ENCODE data around the gene FNDC1.

The FNDC1 gene

DNA sequence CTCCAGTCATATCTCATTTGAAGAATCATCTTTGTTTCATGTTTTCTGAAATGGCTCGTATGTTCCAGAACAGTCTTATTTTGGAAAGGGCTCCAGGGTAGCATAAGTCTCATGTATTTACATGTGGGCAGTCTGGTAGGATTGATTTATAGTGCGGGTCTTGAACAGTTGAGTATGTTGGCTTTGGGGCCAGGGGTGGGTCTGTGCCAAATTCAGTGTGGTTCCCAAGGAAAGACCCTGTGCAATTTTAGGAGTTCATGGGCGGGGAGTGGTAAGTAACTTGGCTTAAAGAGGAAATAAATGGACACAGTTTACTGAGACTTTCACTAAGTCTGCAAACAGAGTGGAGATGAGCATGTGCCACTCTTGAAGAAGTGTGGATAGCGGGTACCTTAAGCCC, 7.7 kb downstream of the FNDC1 start:
- Histone ChIP-seq H3K27ac (ENCODE audit: low read depth, low read length, severe bottlenecking) (no peak overlapping the region), H3K4me3 (ENCODE audit: extremely low read depth, insufficient read depth, low read length, poor library complexity, severe bottlenecking) (no peak overlapping the region), H3K4me1 (ENCODE audit: control insufficient read depth, insufficient read depth, low read length, poor library complexity, severe bottlenecking) (no peaks in the 10 kb centered on the region), H3K9me3 (ENCODE audit: control insufficient read depth, low read length) (no peaks in the 10 kb centered on the region), H3K36me3 (ENCODE audit: control insufficient read depth, insufficient read depth, low read length) (no peaks in the 10 kb centered on the region)
- WGBS, 2 experiments (ENCODE audit: insufficient coverage in 2 of 2), result 84 to 93% methylated on average over 4 of the region's 4 CpGs

DNA sequence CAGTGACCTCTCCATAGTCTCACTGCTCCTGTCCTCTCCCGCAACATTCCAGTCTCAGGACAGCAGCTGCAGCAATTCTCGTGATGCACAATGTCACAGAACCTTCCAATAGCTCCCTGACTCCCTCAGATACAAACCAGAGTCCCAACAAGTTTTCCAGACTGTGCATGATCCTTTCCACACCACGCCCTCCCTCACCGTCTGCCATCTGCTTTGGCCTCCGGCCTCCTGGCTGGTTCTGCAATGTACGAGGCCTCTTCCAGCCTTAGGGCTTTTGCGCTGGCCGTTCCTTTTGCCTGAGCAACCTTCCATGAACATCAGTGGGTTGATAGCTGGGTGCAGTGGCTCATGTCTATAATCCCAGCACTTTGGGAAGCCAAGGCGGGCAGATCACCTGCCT, 9.6 kb downstream of the FNDC1 start:
- no peak overlapping the region for H3K4me3 ChIP-seq (ENCODE audit: extremely low read depth, insufficient read depth, low read length, poor library complexity, severe bottlenecking)
- 84 to 86% methylated on average over 7 to 9 of the region's 9 CpGs for WGBS, 2 experiments (ENCODE audit: insufficient coverage in 2 of 2)
- H3K9me3 ChIP-seq (ENCODE audit: control insufficient read depth, low read length), result no peaks in the 10 kb centered on the region
- no peak overlapping the region for H3K27ac ChIP-seq (ENCODE audit: low read depth, low read length, severe bottlenecking)
- H3K4me1 ChIP-seq (ENCODE audit: control insufficient read depth, insufficient read depth, low read length, poor library complexity, severe bottlenecking), result no peaks in the 10 kb centered on the region
- no peaks in the 10 kb centered on the region for H3K36me3 ChIP-seq (ENCODE audit: control insufficient read depth, insufficient read depth, low read length)

DNA sequence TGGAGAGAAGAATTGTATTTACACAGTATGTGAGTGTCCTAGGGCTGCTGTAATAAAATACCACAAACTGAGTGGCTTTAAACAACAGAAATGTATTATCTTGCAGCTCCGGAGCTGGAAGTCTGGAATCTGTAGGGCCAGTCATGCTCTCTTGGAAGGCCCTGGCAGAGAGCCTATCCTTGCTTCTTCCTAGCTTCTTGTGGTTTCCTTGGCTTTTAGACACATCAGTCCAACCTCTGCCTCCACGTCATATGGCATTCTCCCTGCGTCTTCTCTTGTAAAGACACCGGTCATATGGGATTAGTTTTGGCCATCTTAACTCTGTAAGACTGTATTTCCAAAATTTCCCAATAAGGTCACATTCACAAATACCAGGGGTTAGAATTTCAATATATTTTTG, 10.8 kb downstream of the FNDC1 start:
- Histone ChIP-seq H3K4me1 (ENCODE audit: control insufficient read depth, insufficient read depth, low read length, poor library complexity, severe bottlenecking) (no peaks in the 10 kb centered on the region), H3K4me3 (ENCODE audit: extremely low read depth, insufficient read depth, low read length, poor library complexity, severe bottlenecking) (no peak overlapping the region), H3K36me3 (ENCODE audit: control insufficient read depth, insufficient read depth, low read length) (no peaks in the 10 kb centered on the region), H3K9me3 (ENCODE audit: control insufficient read depth, low read length) (no peaks in the 10 kb centered on the region), H3K27ac (ENCODE audit: low read depth, low read length, severe bottlenecking) (no peak overlapping the region)
- WGBS, 2 experiments (ENCODE audit: insufficient coverage in 2 of 2), result 94 to 100% methylated on average over 3 to 4 of the region's 4 CpGs

DNA sequence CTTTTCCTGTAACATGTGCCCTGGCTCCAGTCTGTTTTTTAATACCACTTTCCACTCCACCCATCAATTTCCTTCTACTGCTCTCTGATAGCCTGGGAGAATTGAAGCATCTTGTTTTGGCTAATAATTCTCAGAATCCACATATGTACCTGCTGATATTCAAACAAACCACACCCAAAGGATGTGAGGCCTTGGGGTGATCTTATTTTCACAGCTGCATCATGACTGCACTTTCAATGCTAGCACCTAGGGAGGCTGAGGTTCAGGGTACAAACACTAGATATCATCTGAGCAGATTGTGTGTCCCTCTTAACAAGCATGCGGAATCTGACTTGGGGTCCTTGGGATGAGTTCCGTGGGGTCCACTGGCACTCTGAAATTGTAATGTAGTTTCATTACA, 12.7 kb downstream of the FNDC1 start:
- no peaks in the 10 kb centered on the region for H3K4me1 ChIP-seq (ENCODE audit: control insufficient read depth, insufficient read depth, low read length, poor library complexity, severe bottlenecking)
- whole genome bisulfite sequencing, 2 experiments (ENCODE audit: insufficient coverage in 2 of 2), result 86 to 93% methylated on average over 2 of the region's 2 CpGs
- H3K9me3 ChIP-seq (ENCODE audit: control insufficient read depth, low read length), result no peaks in the 10 kb centered on the region
- H3K36me3 ChIP-seq (ENCODE audit: control insufficient read depth, insufficient read depth, low read length), result no peaks in the 10 kb centered on the region
- H3K4me3 ChIP-seq (ENCODE audit: extremely low read depth, insufficient read depth, low read length, poor library complexity, severe bottlenecking), result no peak overlapping the region
- H3K27ac ChIP-seq (ENCODE audit: low read depth, low read length, severe bottlenecking), result no peak overlapping the region

DNA sequence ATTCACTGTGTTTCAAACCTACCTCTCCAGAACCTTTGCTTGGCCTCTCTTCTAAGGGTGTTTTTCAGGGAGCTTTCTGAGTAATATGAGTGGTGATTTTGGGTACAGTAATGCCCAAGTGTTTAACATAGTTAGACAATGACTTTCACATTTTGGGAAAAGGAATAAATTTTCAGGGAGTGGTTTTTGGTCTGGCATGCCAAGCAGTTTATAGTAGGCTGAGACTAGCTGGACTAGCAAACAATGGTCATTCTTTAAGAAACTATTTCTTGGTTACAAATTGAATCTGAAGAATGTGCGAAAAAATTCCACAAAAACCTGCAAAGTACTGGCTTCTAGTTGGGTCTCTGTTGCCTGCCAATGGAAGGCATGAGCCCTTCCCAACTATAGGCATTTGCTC, 15.4 kb downstream of the FNDC1 start:
- no peaks in the 10 kb centered on the region for H3K9me3 ChIP-seq (ENCODE audit: control insufficient read depth, low read length)
- no peaks in the 10 kb centered on the region for H3K4me1 ChIP-seq (ENCODE audit: control insufficient read depth, insufficient read depth, low read length, poor library complexity, severe bottlenecking)
- H3K27ac ChIP-seq (ENCODE audit: low read depth, low read length, severe bottlenecking), result no peak overlapping the region
- WGBS, 2 experiments (ENCODE audit: insufficient coverage in 2 of 2), result 71% methylated on average over 1 of the region's 1 CpG; no CpG with 5 or more reads in 1 of the 2 experiments
- no peaks in the 10 kb centered on the region for H3K36me3 ChIP-seq (ENCODE audit: control insufficient read depth, insufficient read depth, low read length)
- no peak overlapping the region for H3K4me3 ChIP-seq (ENCODE audit: extremely low read depth, insufficient read depth, low read length, poor library complexity, severe bottlenecking)

DNA sequence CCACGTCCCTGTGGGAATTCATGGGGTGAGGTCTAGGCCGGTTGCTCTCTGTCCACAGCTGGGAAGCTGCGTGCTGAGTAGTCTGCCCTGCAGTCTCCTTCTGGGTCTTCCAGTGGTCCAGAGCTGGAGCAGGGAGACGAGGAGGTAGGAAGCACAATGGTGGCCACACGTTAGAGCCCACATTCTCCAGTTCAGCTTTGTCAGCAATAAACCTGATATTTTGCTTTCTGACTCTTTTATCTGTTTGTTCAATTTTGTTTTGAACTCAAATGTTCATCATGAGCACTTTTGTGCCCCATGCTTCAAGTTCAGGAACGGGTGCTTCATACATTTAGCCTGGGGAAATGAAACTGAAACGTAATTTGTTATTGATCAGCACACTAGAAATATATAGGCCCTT, 21.3 kb downstream of the FNDC1 start:
- 84 to 86% methylated on average over 4 to 5 of the region's 7 CpGs for WGBS, 2 experiments (ENCODE audit: insufficient coverage in 2 of 2)
- Histone ChIP-seq H3K4me1 (ENCODE audit: control insufficient read depth, insufficient read depth, low read length, poor library complexity, severe bottlenecking) (no peaks in the 10 kb centered on the region), H3K27ac (ENCODE audit: low read depth, low read length, severe bottlenecking) (no peak overlapping the region), H3K36me3 (ENCODE audit: control insufficient read depth, insufficient read depth, low read length) (no peaks in the 10 kb centered on the region), H3K4me3 (ENCODE audit: extremely low read depth, insufficient read depth, low read length, poor library complexity, severe bottlenecking) (no peak overlapping the region), H3K9me3 (ENCODE audit: control insufficient read depth, low read length) (no peaks in the 10 kb centered on the region)

DNA sequence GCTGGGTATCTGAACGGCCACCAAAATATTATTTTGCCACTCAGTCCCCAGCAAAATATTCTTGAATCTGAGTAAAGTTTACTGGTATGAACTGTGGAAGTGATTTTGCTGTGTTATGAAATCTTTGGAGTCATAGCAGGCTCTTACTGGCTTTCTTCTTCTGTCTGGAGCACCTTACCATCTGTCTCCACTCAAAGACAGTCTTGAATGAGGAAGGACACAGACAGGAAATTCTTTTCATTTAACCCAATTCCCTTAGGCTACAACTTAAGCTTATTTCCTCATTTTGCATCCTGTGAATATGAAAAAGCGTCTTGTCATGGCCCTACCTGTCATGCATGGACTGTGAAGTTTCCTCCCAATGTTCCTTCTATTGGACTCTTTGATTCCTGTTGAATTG, 24.7 kb downstream of the FNDC1 start:
- Histone ChIP-seq H3K36me3 (ENCODE audit: control insufficient read depth, insufficient read depth, low read length) (no peaks in the 10 kb centered on the region), H3K9me3 (ENCODE audit: control insufficient read depth, low read length) (no peaks in the 10 kb centered on the region), H3K4me3 (ENCODE audit: extremely low read depth, insufficient read depth, low read length, poor library complexity, severe bottlenecking) (no peak overlapping the region), H3K4me1 (ENCODE audit: control insufficient read depth, insufficient read depth, low read length, poor library complexity, severe bottlenecking) (no peaks in the 10 kb centered on the region), H3K27ac (ENCODE audit: low read depth, low read length, severe bottlenecking) (no peak overlapping the region)
- WGBS, 2 experiments (ENCODE audit: insufficient coverage in 2 of 2), result 83% methylated on average over 1 of the region's 2 CpGs; no CpG with 5 or more reads in 1 of the 2 experiments

DNA sequence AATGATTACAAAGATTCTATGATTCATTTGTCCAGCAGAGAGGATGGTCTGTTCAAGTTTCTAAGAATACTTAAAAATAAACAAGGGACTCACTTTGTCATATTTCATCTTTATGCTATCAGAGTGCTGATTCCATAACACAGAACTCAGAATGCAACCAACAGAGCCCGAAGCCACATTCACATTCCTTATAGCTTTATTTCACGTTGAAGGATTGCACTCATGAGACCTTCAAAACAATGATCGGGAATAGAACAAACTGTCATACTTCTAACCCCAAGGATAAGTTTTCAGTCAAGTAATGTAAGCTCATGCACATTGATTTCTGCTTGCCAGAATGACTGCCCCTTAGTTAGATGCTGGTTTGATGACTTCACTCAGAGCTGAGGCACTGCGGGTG, 25.2 kb downstream of the FNDC1 start:
- Histone ChIP-seq H3K36me3 (ENCODE audit: control insufficient read depth, insufficient read depth, low read length) (no peaks in the 10 kb centered on the region), H3K4me3 (ENCODE audit: extremely low read depth, insufficient read depth, low read length, poor library complexity, severe bottlenecking) (no peak overlapping the region), H3K27ac (ENCODE audit: low read depth, low read length, severe bottlenecking) (no peak overlapping the region), H3K4me1 (ENCODE audit: control insufficient read depth, insufficient read depth, low read length, poor library complexity, severe bottlenecking) (no peaks in the 10 kb centered on the region), H3K9me3 (ENCODE audit: control insufficient read depth, low read length) (no peaks in the 10 kb centered on the region)
- 86 to 95% methylated on average over 3 of the region's 4 CpGs for WGBS, 2 experiments (ENCODE audit: insufficient coverage in 2 of 2)

DNA sequence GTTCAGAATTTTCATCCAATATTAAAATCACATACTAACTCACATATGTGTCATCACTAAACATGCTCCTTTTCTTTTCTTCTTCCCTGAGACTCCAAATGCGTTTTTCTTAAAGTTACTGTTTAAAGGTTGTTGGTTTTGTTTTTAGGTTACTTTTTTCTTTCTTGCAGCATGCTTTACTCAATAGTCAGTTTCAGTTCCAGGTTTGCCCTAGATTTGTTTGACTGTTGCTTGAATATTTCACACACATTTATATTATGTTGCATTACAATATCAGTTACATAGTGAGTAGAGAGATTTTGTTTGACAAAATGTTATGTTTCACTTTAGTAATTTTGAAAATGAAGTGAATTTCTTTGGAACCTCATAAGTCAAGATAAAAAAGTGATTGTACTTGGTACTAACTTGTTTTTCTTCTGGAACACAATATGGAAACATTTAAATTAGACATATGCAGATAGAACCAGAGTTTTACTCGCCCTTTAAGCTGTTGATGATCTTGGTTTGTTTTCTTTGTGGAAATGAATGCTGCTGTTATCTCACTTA, 27.3 kb downstream of the FNDC1 start:
- Histone ChIP-seq H3K9me3 (ENCODE audit: control insufficient read depth, low read length) (no peaks in the 10 kb centered on the region), H3K36me3 (ENCODE audit: control insufficient read depth, insufficient read depth, low read length) (no peaks in the 10 kb centered on the region), H3K4me3 (ENCODE audit: extremely low read depth, insufficient read depth, low read length, poor library complexity, severe bottlenecking) (no peak overlapping the region), H3K27ac (ENCODE audit: low read depth, low read length, severe bottlenecking) (no peak overlapping the region), H3K4me1 (ENCODE audit: control insufficient read depth, insufficient read depth, low read length, poor library complexity, severe bottlenecking) (no peaks in the 10 kb centered on the region)
- WGBS, 2 experiments (ENCODE audit: insufficient coverage in 2 of 2), result no CpG with 5 or more reads among the region's 2 CpGs

DNA sequence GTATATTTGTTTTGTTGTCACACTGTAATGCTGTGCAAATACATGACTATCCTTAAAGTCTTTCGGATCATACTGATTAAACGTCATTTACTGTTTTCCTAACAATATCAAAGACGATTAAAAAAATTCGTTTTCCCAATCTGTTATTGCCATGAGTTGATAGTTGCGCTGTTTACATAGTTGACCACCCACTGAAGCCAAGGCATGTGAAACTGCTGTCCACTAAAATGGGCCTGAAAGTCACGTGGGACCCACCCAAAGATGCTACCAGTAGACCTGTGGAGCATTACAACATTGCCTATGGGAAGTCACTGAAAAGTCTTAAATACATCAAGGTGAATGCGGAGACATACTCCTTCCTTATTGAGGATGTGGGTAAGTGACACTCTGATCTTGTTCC, 28.1 kb downstream of the FNDC1 start:
- H3K9me3 ChIP-seq (ENCODE audit: control insufficient read depth, low read length), result no peaks in the 10 kb centered on the region
- H3K27ac ChIP-seq (ENCODE audit: low read depth, low read length, severe bottlenecking), result no peak overlapping the region
- no peak overlapping the region for H3K4me3 ChIP-seq (ENCODE audit: extremely low read depth, insufficient read depth, low read length, poor library complexity, severe bottlenecking)
- 74 to 88% methylated on average over 7 of the region's 7 CpGs for WGBS, 2 experiments (ENCODE audit: insufficient coverage in 2 of 2)
- no peaks in the 10 kb centered on the region for H3K4me1 ChIP-seq (ENCODE audit: control insufficient read depth, insufficient read depth, low read length, poor library complexity, severe bottlenecking)
- H3K36me3 ChIP-seq (ENCODE audit: control insufficient read depth, insufficient read depth, low read length), result no peaks in the 10 kb centered on the region

DNA sequence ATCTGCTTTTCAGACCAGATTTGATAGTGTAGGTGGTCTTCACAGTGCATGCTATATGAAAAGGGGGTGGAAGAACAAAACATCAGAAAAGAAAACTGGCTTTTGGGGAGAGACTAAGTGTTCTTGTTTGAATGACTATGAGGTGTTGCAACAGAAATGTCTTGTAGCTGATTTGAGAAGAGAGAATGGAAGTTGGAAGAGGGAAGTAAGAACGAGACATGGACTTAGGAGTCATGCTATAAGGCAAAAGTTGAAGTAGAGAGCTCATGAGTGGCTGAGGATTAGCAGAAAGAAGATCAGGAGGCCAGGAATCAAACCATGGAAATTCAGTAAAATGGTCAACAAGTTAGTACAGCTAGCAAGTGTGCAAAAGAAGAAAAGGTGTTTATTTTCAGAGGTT, 32.1 kb downstream of the FNDC1 start:
- H3K36me3 ChIP-seq (ENCODE audit: control insufficient read depth, insufficient read depth, low read length), result no peaks in the 10 kb centered on the region
- no peaks in the 10 kb centered on the region for H3K9me3 ChIP-seq (ENCODE audit: control insufficient read depth, low read length)
- no peak overlapping the region for H3K27ac ChIP-seq (ENCODE audit: low read depth, low read length, severe bottlenecking)
- 76 to 83% methylated on average over 1 of the region's 1 CpG for WGBS, 2 experiments (ENCODE audit: insufficient coverage in 2 of 2)
- H3K4me1 ChIP-seq (ENCODE audit: control insufficient read depth, insufficient read depth, low read length, poor library complexity, severe bottlenecking), result peaks cover 3% of the 10 kb centered on the region
- H3K4me3 ChIP-seq (ENCODE audit: extremely low read depth, insufficient read depth, low read length, poor library complexity, severe bottlenecking), result no peak overlapping the region

Data from mesodermal cell (in vitro differentiated cells).